ENCODE measurements around the gene KIAA0232. TPM values are rescaled to one million over a fixed set of nuclear protein-coding genes. Genes with fewer than 3 reads are reported as not detected.
"Not testable (repeated sequence)": the region's sequence is repeated elsewhere in the genome, so short reads cannot be mapped to it uniquely, and the experiment has no call there.

KIAA0232 gene
- total and polyA plus RNA-seq, 2 donors, result 10.5 to 12.8 TPM

DNA sequence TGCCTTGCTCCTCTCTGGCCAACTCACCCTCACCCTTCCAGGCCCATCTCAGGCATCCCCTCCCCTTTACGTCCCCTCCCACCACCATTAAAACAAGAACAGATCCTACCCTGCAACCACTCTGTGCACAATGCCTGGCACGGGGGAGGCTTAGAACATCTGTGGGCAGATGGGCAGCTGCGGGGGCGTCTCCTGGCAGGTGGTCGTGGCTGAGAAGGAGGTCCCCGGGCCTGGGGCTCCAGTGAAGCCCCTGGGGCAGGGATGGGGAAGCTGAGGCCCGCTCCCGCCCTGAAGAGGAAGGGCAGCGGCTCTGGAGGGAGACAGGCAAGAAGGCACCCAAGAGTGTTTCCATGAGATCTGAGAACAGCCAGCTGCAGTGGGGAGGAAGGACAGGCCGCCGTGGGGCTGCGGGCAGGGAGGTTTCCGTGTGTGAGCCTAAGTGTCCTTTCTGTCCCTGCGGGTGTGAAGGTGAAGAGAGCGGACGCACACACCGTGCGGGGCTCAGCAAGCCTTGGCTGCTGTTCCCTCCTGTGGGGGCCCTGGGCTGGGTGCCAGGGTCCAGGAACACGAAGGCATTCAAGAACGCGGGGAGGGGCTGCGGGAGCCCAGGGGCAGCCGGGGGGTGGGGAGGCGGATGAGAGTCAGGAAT is 119.3 kb downstream of the KIAA0232 start:
- Histone ChIP-seq H3K27me3 (ENCODE audit: control insufficient read depth in 2 of 2, insufficient read depth in 1 of 2, low read length in 1 of 2) (peaks cover 0 to 7% of the 10 kb centered on the region in 2 donors), H3K4me3 (ENCODE audit: low read length in 2 of 2) (no peak overlapping the region), H3K36me3 (ENCODE audit: control insufficient read depth in 2 of 2, insufficient read depth in 2 of 2, low read length in 1 of 2) (no peaks in the 10 kb centered on the region), H3K9me3 (ENCODE audit: control insufficient read depth in 2 of 2, insufficient read depth in 1 of 2, low read length in 1 of 2) (no peaks in the 10 kb centered on the region), H3K27ac (ENCODE audit: low read depth in 1 of 2, low read length in 1 of 2) (no peak overlapping the region), H3K4me1 (ENCODE audit: control insufficient read depth in 2 of 2, insufficient read depth in 2 of 2, low read length in 2 of 2) (peaks cover 0 to 10% of the 10 kb centered on the region in 2 donors)
- DNase-seq (ENCODE audit: low read depth in 6 of 9, low spot score in 9 of 9), result no peak
- 93% methylated on average over 24 of the region's 24 CpGs for WGBS

- no peak overlapping the region for H3K27ac ChIP-seq (ENCODE audit: low read depth in 1 of 2, low read length in 1 of 2)
These were observed 120.0 kb downstream of the KIAA0232 start for GRCh38 chr4:6902318-6903042.

DNA sequence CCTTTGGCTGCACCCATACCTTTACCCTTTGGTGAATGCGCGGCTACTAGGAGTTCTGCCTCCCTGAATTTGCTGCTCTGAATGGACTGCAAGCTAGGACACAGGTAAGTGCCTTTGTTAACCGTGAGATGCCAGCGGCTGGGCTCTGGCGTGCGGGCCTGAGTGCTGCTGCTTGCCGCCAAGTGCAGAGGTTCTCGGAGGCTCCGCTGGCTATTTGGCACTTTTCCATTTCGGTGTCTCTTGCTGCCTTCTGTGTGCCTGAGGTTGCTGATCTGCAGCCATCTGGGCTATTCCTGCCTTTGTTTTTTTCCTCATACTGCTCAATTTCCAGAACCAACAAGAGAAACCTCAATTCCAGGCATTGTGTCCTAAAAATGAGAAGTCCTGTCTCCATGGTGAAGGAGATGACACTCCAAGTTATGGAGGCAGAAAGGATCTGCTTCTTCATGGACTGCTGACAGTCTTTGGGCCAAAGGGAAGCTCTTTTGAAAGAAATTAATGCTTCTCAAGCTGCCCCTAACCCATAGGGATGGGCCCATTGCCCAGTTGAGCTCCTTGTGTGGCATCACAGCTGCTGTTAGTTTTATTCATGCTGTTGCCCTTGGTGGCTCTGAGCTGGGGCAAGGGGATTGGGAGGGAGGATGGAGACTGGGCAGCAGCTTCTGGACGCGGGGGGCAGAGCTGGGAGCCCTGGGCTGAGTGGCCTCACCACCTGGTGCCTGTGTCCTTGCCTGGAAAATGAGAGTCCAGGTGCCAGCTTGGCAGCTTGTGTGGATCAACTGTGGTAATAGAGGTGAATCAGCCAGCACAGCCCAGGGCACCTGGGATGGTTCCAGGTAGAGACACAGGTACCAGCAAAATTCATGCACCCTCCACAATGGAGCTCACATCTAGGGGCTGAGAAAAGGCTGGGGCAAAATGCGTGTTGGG is 123.3 kb downstream of the KIAA0232 start:
- no peak overlapping the region for H3K4me3 ChIP-seq (ENCODE audit: low read length in 2 of 2)
- H3K9me3 ChIP-seq (ENCODE audit: control insufficient read depth in 2 of 2, insufficient read depth in 1 of 2, low read length in 1 of 2), result peaks cover 0 to 1% of the 10 kb centered on the region in 2 donors
- no peak for DNase-seq (ENCODE audit: low read depth in 6 of 9, low spot score in 9 of 9)
- H3K4me1 ChIP-seq (ENCODE audit: control insufficient read depth in 2 of 2, insufficient read depth in 2 of 2, low read length in 2 of 2), result peaks cover 7 to 27% of the 10 kb centered on the region in 2 donors
- WGBS, result 96% methylated on average over 13 of the region's 13 CpGs
- H3K27ac ChIP-seq (ENCODE audit: low read depth in 1 of 2, low read length in 1 of 2), result no peak overlapping the region
- no peaks in the 10 kb centered on the region for H3K36me3 ChIP-seq (ENCODE audit: control insufficient read depth in 2 of 2, insufficient read depth in 2 of 2, low read length in 1 of 2)
- peaks cover 0 to 32% of the 10 kb centered on the region in 2 donors for H3K27me3 ChIP-seq (ENCODE audit: control insufficient read depth in 2 of 2, insufficient read depth in 1 of 2, low read length in 1 of 2)

More at GRCh38 chr4:6902318-6903042, 120.0 kb downstream of the KIAA0232 start:
- 93% methylated on average over 27 of the region's 27 CpGs for WGBS
- no peak overlapping the region for H3K4me3 ChIP-seq (ENCODE audit: low read length in 2 of 2)
- peaks cover 0 to 14% of the 10 kb centered on the region in 2 donors for H3K27me3 ChIP-seq (ENCODE audit: control insufficient read depth in 2 of 2, insufficient read depth in 1 of 2, low read length in 1 of 2)
- H3K36me3 ChIP-seq (ENCODE audit: control insufficient read depth in 2 of 2, insufficient read depth in 2 of 2, low read length in 1 of 2), result no peaks in the 10 kb centered on the region
- peaks cover 0 to 10% of the 10 kb centered on the region in 2 donors for H3K4me1 ChIP-seq (ENCODE audit: control insufficient read depth in 2 of 2, insufficient read depth in 2 of 2, low read length in 2 of 2)
- no peaks in the 10 kb centered on the region for H3K9me3 ChIP-seq (ENCODE audit: control insufficient read depth in 2 of 2, insufficient read depth in 1 of 2, low read length in 1 of 2)
- DNase-seq (ENCODE audit: low read depth in 6 of 9, low spot score in 9 of 9), result no peak

- DNase-seq (ENCODE audit: low read depth in 6 of 9, low spot score in 9 of 9); H3K4me3 ChIP-seq (ENCODE audit: low read length in 2 of 2); H3K36me3 ChIP-seq (ENCODE audit: control insufficient read depth in 2 of 2, insufficient read depth in 2 of 2, low read length in 1 of 2); H3K9me3 ChIP-seq (ENCODE audit: control insufficient read depth in 2 of 2, insufficient read depth in 1 of 2, low read length in 1 of 2); H3K27ac ChIP-seq (ENCODE audit: low read depth in 1 of 2, low read length in 1 of 2): not testable (repeated sequence)
- Histone ChIP-seq H3K4me1 (ENCODE audit: control insufficient read depth in 2 of 2, insufficient read depth in 2 of 2, low read length in 2 of 2) (peaks cover 14 to 34% of the 10 kb centered on the region in 2 donors), H3K27me3 (ENCODE audit: control insufficient read depth in 2 of 2, insufficient read depth in 1 of 2, low read length in 1 of 2) (peaks cover 0 to 32% of the 10 kb centered on the region in 2 donors)
- WGBS, result 97% methylated on average over 6 of the region's 6 CpGs
These were observed 124.0 kb downstream of the KIAA0232 start for GRCh38 chr4:6906486-6906885.

GRCh38 chr4:6907658-6908191 is 125.2 kb downstream of the KIAA0232 start:
- no peak overlapping the region for H3K27ac ChIP-seq (ENCODE audit: low read depth in 1 of 2, low read length in 1 of 2)
- peak in 1 of 9 donors; percentile 56 for DNase-seq (ENCODE audit: low read depth in 6 of 9, low spot score in 9 of 9)

GRCh38 chr4:6908432-6909112 is 126.0 kb downstream of the KIAA0232 start:
- WGBS, result 39% methylated on average over 15 of the region's 15 CpGs
- Histone ChIP-seq H3K27me3 (ENCODE audit: control insufficient read depth in 2 of 2, insufficient read depth in 1 of 2, low read length in 1 of 2) (peaks cover 0 to 32% of the 10 kb centered on the region in 2 donors), H3K36me3 (ENCODE audit: control insufficient read depth in 2 of 2, insufficient read depth in 2 of 2, low read length in 1 of 2) (no peaks in the 10 kb centered on the region), H3K27ac (ENCODE audit: low read depth in 1 of 2, low read length in 1 of 2) (no peak overlapping the region), H3K9me3 (ENCODE audit: control insufficient read depth in 2 of 2, insufficient read depth in 1 of 2, low read length in 1 of 2) (peaks cover 0 to 1% of the 10 kb centered on the region in 2 donors), H3K4me1 (ENCODE audit: control insufficient read depth in 2 of 2, insufficient read depth in 2 of 2, low read length in 2 of 2) (peaks cover 25 to 43% of the 10 kb centered on the region in 2 donors), H3K4me3 (ENCODE audit: low read length in 2 of 2) (peak overlapping the region; percentile 78 to 95)
- no peak for DNase-seq (ENCODE audit: low read depth in 6 of 9, low spot score in 9 of 9)

More at GRCh38 chr4:6907658-6908191, 125.2 kb downstream of the KIAA0232 start:
- no peak overlapping the region for H3K4me3 ChIP-seq (ENCODE audit: low read length in 2 of 2)
- H3K9me3 ChIP-seq (ENCODE audit: control insufficient read depth in 2 of 2, insufficient read depth in 1 of 2, low read length in 1 of 2), result peaks cover 0 to 1% of the 10 kb centered on the region in 2 donors
- no peaks in the 10 kb centered on the region for H3K36me3 ChIP-seq (ENCODE audit: control insufficient read depth in 2 of 2, insufficient read depth in 2 of 2, low read length in 1 of 2)
- peaks cover 0 to 32% of the 10 kb centered on the region in 2 donors for H3K27me3 ChIP-seq (ENCODE audit: control insufficient read depth in 2 of 2, insufficient read depth in 1 of 2, low read length in 1 of 2)
- 27% methylated on average over 22 of the region's 22 CpGs for WGBS
- peaks cover 20 to 41% of the 10 kb centered on the region in 2 donors for H3K4me1 ChIP-seq (ENCODE audit: control insufficient read depth in 2 of 2, insufficient read depth in 2 of 2, low read length in 2 of 2)

DNA sequence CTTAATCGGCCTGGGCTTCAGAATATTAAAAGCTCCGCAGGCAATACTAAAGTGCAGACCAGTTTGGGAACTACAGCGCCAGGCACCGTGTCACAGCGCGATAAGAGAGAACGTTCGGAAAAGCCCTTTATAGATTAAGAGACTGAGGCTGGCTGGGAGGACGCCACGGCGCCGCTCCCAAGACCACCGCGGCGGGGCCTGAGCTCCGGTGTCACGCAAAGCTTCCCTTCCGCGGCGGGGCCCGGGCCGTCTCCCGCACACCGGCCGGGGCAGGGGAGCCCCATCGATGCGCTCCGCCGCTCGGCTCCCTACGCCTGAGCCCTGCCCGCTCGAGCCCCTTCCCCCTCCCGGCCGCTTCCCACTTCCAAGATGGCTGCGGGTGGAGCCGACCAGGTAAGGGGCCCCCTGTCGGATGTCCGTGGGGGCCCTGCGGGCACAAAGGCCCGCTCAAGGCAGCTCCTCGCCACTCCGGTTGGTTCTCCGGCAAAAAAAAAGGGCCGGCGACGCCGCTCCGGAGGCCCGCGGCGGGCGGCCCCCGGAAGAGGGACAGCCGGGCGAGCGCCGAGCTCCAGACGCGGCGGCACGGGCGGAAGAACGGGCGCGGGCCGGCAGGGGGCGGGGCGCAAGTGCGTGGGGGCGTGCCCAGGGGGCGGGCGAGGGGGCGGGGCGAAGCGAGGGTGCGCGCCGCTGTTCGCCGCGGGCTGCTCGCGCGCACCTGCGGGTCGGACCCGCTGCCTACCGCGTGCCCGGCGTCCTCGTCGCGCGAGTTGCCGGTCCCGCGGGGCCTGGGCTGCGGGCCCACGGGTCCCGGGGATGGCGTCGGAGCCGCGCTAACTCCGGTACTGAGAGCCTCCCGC is 126.8 kb downstream of the KIAA0232 start, which contains the start of gene TBC1D14:
TBC1D14 (plus strand) TSS at position 714 of the 857 bp plus-strand sequence. CDS start 13,564 bp downstream, outside the sequence.
- DNase-seq (ENCODE audit: low read depth in 6 of 9, low spot score in 9 of 9), result peak in 7 of 9 donors; percentile 79 to 95 (median 86)
- H3K4me3 ChIP-seq (ENCODE audit: low read length in 2 of 2), result peak within 1 kb of the TSS; percentile 78 to 95
- no peaks in the 10 kb centered on the region for H3K36me3 ChIP-seq (ENCODE audit: control insufficient read depth in 2 of 2, insufficient read depth in 2 of 2, low read length in 1 of 2)
- H3K27me3 ChIP-seq (ENCODE audit: control insufficient read depth in 2 of 2, insufficient read depth in 1 of 2, low read length in 1 of 2), result peaks cover 0 to 32% of the 10 kb centered on the region in 2 donors
- H3K27ac ChIP-seq (ENCODE audit: low read depth in 1 of 2, low read length in 1 of 2), result peak within 1 kb of the TSS; percentile 93 to 98
- under 1% methylated on average over 108 of the region's 108 CpGs for whole genome bisulfite sequencing
- H3K4me1 ChIP-seq (ENCODE audit: control insufficient read depth in 2 of 2, insufficient read depth in 2 of 2, low read length in 2 of 2), result peaks cover 25 to 43% of the 10 kb centered on the region in 2 donors
- H3K9me3 ChIP-seq (ENCODE audit: control insufficient read depth in 2 of 2, insufficient read depth in 1 of 2, low read length in 1 of 2), result peaks cover 0 to 1% of the 10 kb centered on the region in 2 donors

Measured in thymus (tissue), 11 donors.